ENCODE data around the gene CCDC15.

The CCDC15 gene

GRCh38 chr11:124934862-124935547 lies 19.0 kb upstream of the CCDC15 start:
- no peak for DNase-seq (ENCODE audit: low spot score)
- TF ChIP-seq CTCF (IDR thresholded peaks at IDR 0.05; ENCODE audit: extremely low read depth, insufficient read depth, missing control alignments) = no peak
- in situ Hi-C loops (cut with MboI; ENCODE audit: low pct_unique_long_range_greater_than_20kb, low sequenced_read_pairs, unreplicated experiment) = no loop called here

DNA sequence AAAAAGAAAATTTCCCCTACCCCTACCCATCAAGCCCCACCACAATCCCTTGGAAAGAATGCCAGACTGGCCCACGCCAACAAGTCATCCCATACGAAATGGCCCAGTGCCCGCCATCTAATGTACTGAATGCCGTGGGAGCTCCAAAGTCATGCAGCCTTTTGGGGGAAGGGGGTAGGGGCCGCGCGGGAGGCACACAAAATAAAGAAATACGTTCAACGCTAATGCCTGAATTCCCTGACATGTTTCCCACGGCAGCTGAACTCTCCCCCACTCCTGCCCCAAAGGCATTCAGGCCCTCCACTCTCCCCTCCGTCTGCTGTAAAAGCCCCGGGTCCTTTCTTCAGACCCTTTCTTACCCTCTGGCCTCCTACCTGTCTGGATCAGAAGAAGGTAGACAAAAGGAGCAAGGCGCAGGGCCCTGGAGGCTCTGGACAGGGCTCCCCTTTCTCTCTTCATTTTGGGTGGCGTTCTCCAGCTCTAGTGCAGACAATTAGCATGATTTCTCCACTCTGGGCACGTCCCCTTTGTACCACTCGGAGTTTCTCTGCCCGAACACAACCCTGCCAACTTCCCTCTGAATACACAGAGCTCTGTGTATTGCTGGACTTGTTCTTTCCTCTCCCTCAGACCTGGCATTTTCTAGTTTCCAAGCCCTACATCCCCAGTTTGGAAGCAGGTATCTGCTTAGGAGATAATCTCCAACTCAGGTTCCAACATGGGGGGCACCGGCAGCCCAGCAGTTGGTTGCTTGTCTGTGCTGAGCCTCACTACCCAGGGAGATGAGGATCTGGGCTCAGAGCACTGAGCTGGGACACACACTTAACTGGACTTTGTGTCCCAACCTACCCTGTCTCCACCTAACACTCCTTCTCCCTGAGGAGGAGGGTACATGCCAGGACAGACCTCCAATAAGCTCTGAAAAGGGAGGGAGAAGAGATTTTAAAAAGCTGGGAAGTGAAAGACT lies 18.2 kb upstream of the CCDC15 start, which contains the start of gene HEPACAM:
TSS of gene HEPACAM (minus strand) at position 500 of the 967 bp plus-strand sequence. CDS start at position 459, 41 bp downstream.
- in situ Hi-C loops (cut with MboI; ENCODE audit: low pct_unique_long_range_greater_than_20kb, low sequenced_read_pairs, unreplicated experiment) = no loop called here
- no peak for DNase-seq (ENCODE audit: low spot score)
- TF ChIP-seq CTCF (IDR thresholded peaks at IDR 0.05; ENCODE audit: extremely low read depth, insufficient read depth, missing control alignments) = no peak

GRCh38 chr11:124937336-124937935 lies 16.6 kb upstream of the CCDC15 start:
- TF ChIP-seq CTCF (IDR thresholded peaks at IDR 0.05; ENCODE audit: extremely low read depth, insufficient read depth, missing control alignments) = no peak
- in situ Hi-C loops (cut with MboI; ENCODE audit: low pct_unique_long_range_greater_than_20kb, low sequenced_read_pairs, unreplicated experiment) = no loop called here
- DNase-seq (ENCODE audit: low spot score) = no peak

DNA sequence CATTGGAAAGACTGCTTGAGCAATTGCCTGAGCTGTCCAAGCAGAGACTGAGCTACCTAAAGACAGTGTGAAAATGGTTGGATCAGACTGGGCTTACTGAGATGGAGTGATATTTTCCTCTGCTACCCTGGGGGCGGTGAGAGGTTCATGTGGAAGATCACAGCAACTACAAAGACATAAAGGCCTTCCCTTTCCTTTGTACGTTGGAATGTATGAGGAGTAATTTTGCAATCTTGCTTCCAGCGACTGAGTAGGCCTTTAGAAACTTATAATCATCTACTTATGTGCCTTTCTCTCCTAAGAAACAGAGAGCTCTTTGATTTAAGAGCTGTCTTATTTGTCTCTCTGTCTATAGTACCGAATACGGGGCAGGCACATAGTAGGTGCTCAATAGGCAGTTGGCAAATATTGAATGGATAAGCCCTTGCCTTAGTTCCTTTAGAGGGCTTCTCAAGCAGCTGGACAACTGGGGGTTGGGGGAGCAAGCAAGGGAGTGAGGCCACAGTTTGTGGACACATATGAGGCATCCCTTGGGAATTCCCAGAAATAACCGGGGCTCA lies 15.7 kb upstream of the CCDC15 start:
- in situ Hi-C loops (cut with MboI; ENCODE audit: low pct_unique_long_range_greater_than_20kb, low sequenced_read_pairs, unreplicated experiment) = no loop called here
- no peak for DNase-seq (ENCODE audit: low spot score)
- TF ChIP-seq CTCF (IDR thresholded peaks at IDR 0.05; ENCODE audit: extremely low read depth, insufficient read depth, missing control alignments) = no peak

DNA sequence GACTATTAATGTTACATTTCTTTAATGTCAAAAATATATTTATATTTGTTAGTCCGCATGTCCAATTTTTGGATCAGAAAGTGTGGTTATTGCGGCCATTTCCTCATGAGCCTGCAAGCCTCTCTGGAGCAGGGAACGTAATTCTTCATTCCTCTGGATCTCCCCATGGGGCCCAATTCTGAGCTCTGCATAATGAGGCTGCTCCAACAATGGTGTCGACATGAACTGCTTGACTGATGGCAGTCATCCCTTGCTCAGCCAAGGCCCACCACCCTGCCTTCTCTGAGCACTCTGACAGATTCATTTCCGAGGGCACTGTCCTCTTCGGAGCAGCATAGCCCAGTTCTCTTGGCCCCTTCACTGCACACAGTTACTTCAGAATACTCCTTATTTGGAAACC lies 15.0 kb upstream of the CCDC15 start:
- in situ Hi-C loops (cut with MboI; ENCODE audit: low pct_unique_long_range_greater_than_20kb, low sequenced_read_pairs, unreplicated experiment) = no loop called here
- TF ChIP-seq CTCF (IDR thresholded peaks at IDR 0.05; ENCODE audit: extremely low read depth, insufficient read depth, missing control alignments) = no peak
- no peak for DNase-seq (ENCODE audit: low spot score)

GRCh38 chr11:124941703-124942102 lies 12.3 kb upstream of the CCDC15 start:
- in situ Hi-C loops (cut with MboI; ENCODE audit: low pct_unique_long_range_greater_than_20kb, low sequenced_read_pairs, unreplicated experiment) = no loop called here
- no peak for TF ChIP-seq CTCF (IDR thresholded peaks at IDR 0.05; ENCODE audit: extremely low read depth, insufficient read depth, missing control alignments)
- no peak for DNase-seq (ENCODE audit: low spot score)
